Left lung (tissue), 10 donors: Measurements from ENCODE around the gene SELENOM. TPM values are rescaled to one million over a fixed set of nuclear protein-coding genes. Genes with fewer than 3 reads are reported as not detected.

ENCODE experiments used
- ATAC-seq: fragments of 200-7000 bp; cut with Tn5 transposase; one replicate; pipeline ENCODE4 v1.9.1; 2020; ENCODE audit warnings: moderate library complexity
- DNase-seq, 4 donors: peaks; one replicate each; pipeline ENCODE4 v3.0.0-alpha.2; 2013 to 2020
- H3K27ac ChIP-seq, 2 donors: fragments of 200-600 bp; sonication (generic) in 1 of 2; one replicate each; pipeline versions ENCODE4 v1.5.0 to v1.8.0; 2020 to 2021
- H3K27me3 ChIP-seq, 2 donors: fragments of 200-600 bp; sonication (generic) in 1 of 2; one replicate each; pipeline versions ENCODE4 v1.5.0 to v1.8.0; 2020 to 2021
- H3K36me3 ChIP-seq, 2 donors: fragments of 200-600 bp; sonication (generic) in 1 of 2; one replicate each; pipeline versions ENCODE4 v1.5.0 to v1.8.0; 2020 to 2021
- H3K4me1 ChIP-seq, 2 donors: fragments of 200-600 bp; one replicate each; pipeline ENCODE4 v1.8.0; 2021
- H3K4me3 ChIP-seq, 2 donors: fragments of 200-600 bp; sonication (generic) in 1 of 2; one replicate each; pipeline versions ENCODE4 v1.5.0 to v1.8.0; 2020 to 2021; ENCODE audit warnings: mild to moderate bottlenecking in 1 of 2
- H3K9me3 ChIP-seq, 2 donors: fragments of 200-600 bp; sonication (generic) in 1 of 2; one replicate each; pipeline versions ENCODE4 v1.5.0 to v1.8.0; 2020 to 2021
- intact Hi-C, 2 donors: fragments of 100-400 bp; cut with DNase I; formaldehyde crosslinking; loops; one replicate each; pipeline versions ENCODE4 v1.11.2 to v1.14.2; 2022
- polyA plus RNA-seq, 6 donors: library from polyadenylated mRNA; unstranded; fragments of 120-200 nt; gene quantifications; one replicate each; pipeline ENCODE4 v1.2.1, GENCODE V29; 2013; ENCODE audit not compliant: insufficient read length in 6 of 6
- total RNA-seq, 2 donors: library from RNA; stranded (reverse); fragmentation: NEBNext Ultra II Directional; extraction: Animal tissue kit (Norgen Biotek cat#: 25700); gene quantifications; one replicate each; pipeline ENCODE4 v1.2.1, GENCODE V29; 2021
- TF ChIP-seq, protein P1 (sequence below), 2 donors: fragments of 200-600 bp; sonication (generic) in 1 of 2; IDR thresholded peaks; one replicate each; pipeline versions ENCODE4 v1.5.0 to v1.8.0; 2021; ENCODE audit warnings: antibody characterized with exemption in 2 of 2
- donor health status: DM: no; HTN: yes; CAD: no.
- donor health status: DM: no; HTN: no; CAD: no.

SELENOM gene
- total and polyA plus RNA-seq, 8 donors, result 7.8 to 115 (median 13.7) TPM

DNA sequence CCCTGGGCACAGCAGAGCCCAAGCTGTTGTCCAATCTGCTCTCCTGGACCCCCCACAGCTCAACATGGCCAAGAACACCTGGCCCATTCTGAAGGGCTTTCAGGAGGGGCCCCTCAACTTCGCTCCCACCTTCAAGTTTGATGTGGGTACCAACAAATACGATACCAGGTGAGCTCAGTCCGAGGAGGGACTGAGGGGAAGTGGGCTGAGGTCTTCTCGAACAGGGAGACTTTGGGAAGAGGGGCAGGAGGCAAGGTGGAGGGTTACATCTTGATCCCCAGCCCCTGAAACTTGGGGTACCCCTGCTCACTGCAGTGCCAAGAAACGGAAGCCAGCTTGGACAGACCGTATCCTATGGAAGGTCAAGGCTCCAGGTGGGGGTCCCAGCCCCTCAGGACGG is 20.8 kb upstream of the SELENOM start:
- H3K27ac ChIP-seq, result no peak overlapping the region
- no peaks in the 10 kb centered on the region for H3K36me3 ChIP-seq
- no peaks in the 10 kb centered on the region for H3K9me3 ChIP-seq
- H3K4me1 ChIP-seq, result peaks cover 1 to 3% of the 10 kb centered on the region in 2 donors
- H3K27me3 ChIP-seq, result no peaks in the 10 kb centered on the region
- TF ChIP-seq, protein P1, sequence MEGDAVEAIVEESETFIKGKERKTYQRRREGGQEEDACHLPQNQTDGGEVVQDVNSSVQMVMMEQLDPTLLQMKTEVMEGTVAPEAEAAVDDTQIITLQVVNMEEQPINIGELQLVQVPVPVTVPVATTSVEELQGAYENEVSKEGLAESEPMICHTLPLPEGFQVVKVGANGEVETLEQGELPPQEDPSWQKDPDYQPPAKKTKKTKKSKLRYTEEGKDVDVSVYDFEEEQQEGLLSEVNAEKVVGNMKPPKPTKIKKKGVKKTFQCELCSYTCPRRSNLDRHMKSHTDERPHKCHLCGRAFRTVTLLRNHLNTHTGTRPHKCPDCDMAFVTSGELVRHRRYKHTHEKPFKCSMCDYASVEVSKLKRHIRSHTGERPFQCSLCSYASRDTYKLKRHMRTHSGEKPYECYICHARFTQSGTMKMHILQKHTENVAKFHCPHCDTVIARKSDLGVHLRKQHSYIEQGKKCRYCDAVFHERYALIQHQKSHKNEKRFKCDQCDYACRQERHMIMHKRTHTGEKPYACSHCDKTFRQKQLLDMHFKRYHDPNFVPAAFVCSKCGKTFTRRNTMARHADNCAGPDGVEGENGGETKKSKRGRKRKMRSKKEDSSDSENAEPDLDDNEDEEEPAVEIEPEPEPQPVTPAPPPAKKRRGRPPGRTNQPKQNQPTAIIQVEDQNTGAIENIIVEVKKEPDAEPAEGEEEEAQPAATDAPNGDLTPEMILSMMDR (IDR thresholded peaks at IDR 0.05), result no peak
- no peak overlapping the region for H3K4me3 ChIP-seq
- DNase-seq (no peak), ATAC-seq (no peak)
- intact Hi-C loops, result no loop called here

DNA sequence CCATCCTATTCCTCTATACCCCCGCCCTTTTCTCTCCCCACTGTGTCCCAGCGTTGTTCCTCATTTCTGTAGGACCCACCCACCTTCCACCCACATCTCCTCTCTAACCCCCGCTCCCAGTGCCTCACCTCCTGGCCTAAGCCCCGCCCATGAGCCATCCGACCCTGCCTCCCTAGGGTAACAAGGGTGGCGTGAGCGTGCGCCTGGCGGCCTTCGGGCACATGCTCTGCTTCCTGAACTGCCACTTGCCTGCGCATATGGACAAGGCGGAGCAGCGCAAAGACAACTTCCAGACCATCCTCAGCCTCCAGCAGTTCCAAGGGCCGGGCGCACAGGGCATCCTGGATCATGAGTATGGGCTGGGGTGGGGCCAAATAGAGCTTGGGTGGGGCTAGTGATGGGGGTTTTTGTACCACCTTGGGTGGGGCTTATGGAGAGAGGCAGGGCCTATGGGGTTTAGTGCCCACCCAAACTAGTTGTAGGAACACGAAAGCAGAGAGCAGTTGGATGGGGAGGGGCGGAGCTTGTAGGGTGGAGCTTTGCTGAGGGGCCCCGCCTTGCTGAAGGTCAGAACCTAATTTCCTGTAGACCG is 19.9 kb upstream of the SELENOM start:
- intact Hi-C loops, result no loop called here
- peaks cover 3 to 10% of the 10 kb centered on the region in 2 donors for H3K4me1 ChIP-seq
- DNase-seq (peak in 1 of 4 donors; percentile 46), ATAC-seq (no peak)
- no peaks in the 10 kb centered on the region for H3K36me3 ChIP-seq
- no peak overlapping the region for H3K27ac ChIP-seq
- no peak overlapping the region for H3K4me3 ChIP-seq
- TF ChIP-seq, protein P1 (IDR thresholded peaks at IDR 0.05), result no peak
- H3K27me3 ChIP-seq, result no peaks in the 10 kb centered on the region
- H3K9me3 ChIP-seq, result no peaks in the 10 kb centered on the region

DNA sequence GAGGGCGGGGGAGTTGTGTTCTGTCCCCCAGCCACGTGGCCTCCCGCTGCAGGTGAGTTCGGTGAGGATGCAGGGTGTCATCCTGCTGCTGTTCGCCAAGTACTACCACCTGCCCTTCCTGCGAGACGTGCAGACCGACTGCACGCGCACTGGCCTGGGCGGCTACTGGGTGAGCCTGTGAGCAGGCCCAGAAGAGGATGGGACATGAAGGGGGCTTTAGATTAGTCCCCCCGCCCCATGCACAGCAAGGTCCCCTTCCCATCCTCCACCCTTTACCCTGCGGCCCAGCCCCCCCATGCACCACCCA is 19.5 kb upstream of the SELENOM start:
- Histone ChIP-seq H3K9me3 (no peaks in the 10 kb centered on the region), H3K36me3 (no peaks in the 10 kb centered on the region), H3K4me3 (no peak overlapping the region), H3K27me3 (no peaks in the 10 kb centered on the region), H3K4me1 (peaks cover 3 to 12% of the 10 kb centered on the region in 2 donors), H3K27ac (no peak overlapping the region)
- ATAC-seq, result no peak
- intact Hi-C loops, result no loop called here
- TF ChIP-seq, protein P1 (IDR thresholded peaks at IDR 0.05), result no peak
- DNase-seq, result no peak

DNA sequence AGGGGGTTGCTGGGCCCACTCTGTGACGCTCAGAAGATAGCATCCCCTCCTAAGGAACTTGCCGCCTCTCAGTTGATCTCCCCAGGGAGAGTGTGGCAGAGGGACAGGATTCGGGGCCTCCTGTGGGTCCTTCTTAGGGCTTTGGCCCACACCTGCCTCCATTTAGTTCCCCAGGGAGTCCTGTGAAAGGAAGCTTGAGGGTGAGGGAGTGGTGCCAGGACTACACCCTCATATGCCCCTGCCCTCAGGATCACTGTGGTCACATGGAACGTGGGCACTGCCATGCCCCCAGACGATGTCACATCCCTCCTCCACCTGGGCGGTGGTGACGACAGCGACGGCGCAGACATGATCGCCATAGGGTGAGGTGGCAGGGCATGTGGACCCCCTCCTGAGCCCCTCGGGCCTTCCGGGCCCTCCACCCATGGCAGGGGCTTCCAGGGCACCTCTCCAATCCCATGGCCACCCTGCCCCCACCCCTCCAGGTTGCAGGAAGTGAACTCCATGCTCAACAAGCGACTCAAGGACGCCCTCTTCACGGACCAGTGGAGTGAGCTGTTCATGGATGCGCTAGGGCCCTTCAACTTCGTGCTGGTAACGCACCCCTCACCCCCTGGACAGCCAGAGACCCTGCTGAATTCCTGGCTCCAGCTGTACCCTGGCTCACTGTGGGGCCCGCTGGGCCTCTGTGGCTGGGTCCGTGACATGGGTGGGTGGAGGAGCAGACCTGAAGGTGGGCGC is 18.9 kb upstream of the SELENOM start:
- Histone ChIP-seq H3K27me3 (no peaks in the 10 kb centered on the region), H3K27ac (no peak overlapping the region), H3K36me3 (no peaks in the 10 kb centered on the region), H3K9me3 (no peaks in the 10 kb centered on the region), H3K4me3 (no peak overlapping the region), H3K4me1 (peaks cover 3 to 12% of the 10 kb centered on the region in 2 donors)
- no peak for DNase-seq
- intact Hi-C loops, result no loop called here
- ATAC-seq, result no peak
- TF ChIP-seq, protein P1 (IDR thresholded peaks at IDR 0.05), result no peak

DNA sequence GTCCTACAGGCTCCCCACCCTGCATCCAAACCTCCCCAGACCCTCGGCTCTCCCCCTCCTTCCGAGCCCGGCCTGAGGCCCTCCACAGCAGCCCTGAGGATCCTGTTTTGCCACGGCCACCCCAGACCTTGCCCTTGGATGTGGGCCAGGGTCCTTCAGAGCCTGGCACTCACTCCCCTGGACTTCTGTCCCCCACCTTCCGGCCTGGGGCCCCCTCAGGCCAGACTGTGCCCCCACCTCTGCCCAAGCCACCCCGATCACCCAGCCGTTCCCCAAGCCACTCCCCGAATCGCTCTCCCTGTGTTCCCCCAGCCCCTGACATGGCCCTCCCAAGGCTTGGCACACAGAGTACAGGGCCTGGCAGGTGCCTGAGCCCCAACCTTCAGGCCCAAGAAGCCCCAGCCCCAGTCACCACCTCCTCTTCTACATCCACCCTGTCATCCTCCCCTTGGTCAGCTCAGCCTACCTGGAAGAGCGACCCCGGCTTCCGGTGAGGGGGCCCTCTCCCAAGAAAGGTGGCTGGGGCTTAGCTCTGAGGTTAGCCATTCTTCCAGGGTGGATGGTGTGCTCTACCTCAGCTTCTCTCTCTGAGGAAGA is 18.3 kb upstream of the SELENOM start:
- TF ChIP-seq, protein P1 (IDR thresholded peaks at IDR 0.05), result no peak
- Histone ChIP-seq H3K4me1 (peaks cover 3 to 12% of the 10 kb centered on the region in 2 donors), H3K9me3 (no peaks in the 10 kb centered on the region), H3K27ac (no peak overlapping the region), H3K4me3 (no peak overlapping the region), H3K36me3 (no peaks in the 10 kb centered on the region), H3K27me3 (no peaks in the 10 kb centered on the region)
- DNase-seq (no peak), ATAC-seq (no peak)
- intact Hi-C loops, result no loop called here
